HG03064 (cell line): ENCODE results near the gene ROCK2.

Source experiments
- ATAC-seq: cut with Tn5 transposase; IDR thresholded peaks from one replicate; pipeline ENCODE4 v1.9.1; 2021; ENCODE audit warnings: low read depth; ENCODE audit not compliant: unreplicated experiment

ROCK2 gene

DNA sequence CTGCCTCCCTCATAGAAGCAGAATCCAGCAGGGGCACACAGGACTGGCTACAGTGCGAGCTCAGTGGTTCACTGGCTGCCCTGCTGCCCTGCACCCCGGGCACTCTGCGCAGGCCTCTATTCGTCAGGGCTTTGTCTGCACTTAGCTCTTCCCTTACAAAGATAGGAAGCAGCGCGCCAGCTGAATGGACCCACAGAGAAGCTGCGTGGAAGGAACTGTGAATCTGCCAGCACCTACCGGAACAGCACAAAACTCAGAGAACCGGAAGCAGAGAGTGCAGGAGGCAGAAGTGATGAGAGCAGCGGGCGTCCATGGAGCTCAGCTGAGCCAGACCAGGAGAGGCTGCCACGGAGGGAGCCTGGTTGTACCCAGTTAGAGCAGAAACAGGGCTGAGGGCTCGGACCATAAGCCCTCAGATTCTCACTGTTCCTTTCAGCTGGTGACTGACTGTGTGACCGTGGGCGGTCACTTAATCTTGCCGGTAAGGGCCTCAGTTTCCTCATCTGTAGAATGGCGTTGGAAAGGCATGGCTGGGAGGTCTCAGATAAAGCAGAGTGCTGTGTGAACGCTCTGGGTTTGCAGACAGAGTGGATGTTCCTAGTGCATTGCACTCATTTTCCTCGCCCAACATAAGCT is 212.3 kb downstream of the ROCK2 start:
- no peak for ATAC-seq

DNA sequence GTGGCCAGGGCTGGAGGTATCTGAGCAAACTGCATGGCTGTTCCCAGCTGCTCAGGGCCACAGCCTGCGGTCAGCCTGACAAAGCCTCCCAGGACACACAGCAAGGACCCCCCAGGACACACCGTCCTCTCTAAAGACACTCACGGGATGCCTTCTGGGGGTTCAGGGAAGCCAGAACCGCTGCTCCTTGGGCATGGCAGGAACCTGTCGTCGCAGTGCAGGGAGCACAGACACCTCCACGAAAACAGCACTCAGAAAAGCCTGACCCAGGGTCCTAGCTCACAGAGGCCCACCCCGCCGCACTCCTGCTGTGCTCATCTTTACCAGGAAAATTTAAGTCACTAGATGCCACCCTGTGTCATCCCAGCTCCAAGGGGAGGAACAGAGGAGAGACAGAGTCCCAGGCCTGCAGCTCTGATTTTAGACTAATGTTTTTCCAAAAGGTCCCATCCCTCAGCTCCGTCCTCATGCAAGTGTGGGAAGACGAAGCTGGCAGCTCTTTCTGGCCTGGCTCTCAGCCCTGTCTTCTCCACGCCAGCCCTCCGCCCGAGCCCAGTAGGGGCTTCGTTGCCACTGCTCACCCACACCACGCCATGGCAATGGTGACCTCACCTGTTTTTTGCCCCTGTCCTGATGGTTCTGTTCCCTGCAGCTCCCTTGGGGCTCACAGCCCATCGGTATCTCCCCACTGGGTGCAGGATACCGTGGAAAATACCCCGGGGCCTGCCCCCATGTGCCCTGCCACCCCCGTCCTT is 213.1 kb downstream of the ROCK2 start:
- no peak for ATAC-seq
